Heart right ventricle (tissue), 16 donors: Measurements from ENCODE around the gene BABAM2. TPM values are rescaled to one million over a fixed set of nuclear protein-coding genes. Genes with fewer than 3 reads are reported as not detected.

ENCODE experiments used
- ATAC-seq, 8 donors: fragments of 200-7000 bp; cut with Tn5 transposase; one replicate each; pipeline ENCODE4 v1.9.1; 2020; ENCODE audit warnings: mild to moderate bottlenecking in 8 of 8, moderate library complexity in 8 of 8, moderate number of reproducible peaks in 1 of 8
- DNase-seq, 2 donors: peaks; one replicate each; pipeline ENCODE4 v3.0.0-alpha.2; 2020
- H3K27ac ChIP-seq, 10 donors: fragments of 200-600 bp; sonication (generic) in 2 of 10; one replicate each; pipeline versions ENCODE4 v1.5.0 to v1.8.0; 2020 to 2022; ENCODE audit warnings: mild to moderate bottlenecking in 3 of 10
- H3K27me3 ChIP-seq, 7 donors: fragments of 200-600 bp; one replicate each; pipeline ENCODE4 v1.8.0; 2021 to 2022; ENCODE audit warnings: mild to moderate bottlenecking in 2 of 7
- H3K36me3 ChIP-seq, 9 donors: fragments of 200-600 bp; sonication (generic) in 1 of 9; one replicate each; pipeline versions ENCODE4 v1.5.0 to v1.8.0; 2020 to 2022; ENCODE audit warnings: mild to moderate bottlenecking in 2 of 9
- H3K4me1 ChIP-seq, 9 donors: fragments of 200-600 bp; sonication (generic) in 1 of 9; one replicate each; pipeline versions ENCODE4 v1.5.0 to v1.8.0; 2020 to 2022; ENCODE audit warnings: mild to moderate bottlenecking in 4 of 9
- H3K4me3 ChIP-seq, 10 donors: fragments of 200-600 bp; sonication (generic) in 2 of 10; one replicate each; pipeline versions ENCODE4 v1.5.0 to v1.8.0; 2020 to 2022; ENCODE audit warnings: mild to moderate bottlenecking in 7 of 10, moderate library complexity in 2 of 10
- H3K9me3 ChIP-seq, 11 donors: fragments of 200-600 bp in 10 of 11; sonication (generic) in 2 of 11; one replicate each; pipeline versions ENCODE4 v1.5.0 to v1.8.0; 2013 to 2022; ENCODE audit warnings: mild to moderate bottlenecking in 2 of 11, control low read depth in 1 of 11, moderate library complexity in 1 of 11
- WGBS, 2 donors: extraction: QIAGEN DNeasy Blood & Tissue Kit; methylation state at CpG; one replicate each; pipeline ENCODE4 v1.1.7; 2013; ENCODE audit warnings: inconsistent platforms in 1 of 2; 5-methylcytosine and 5-hydroxymethylcytosine counted together
- intact Hi-C, 10 donors: fragments of 100-400 bp; cut with DNase I; formaldehyde crosslinking; loops; one replicate each; pipeline versions ENCODE4 v1.11.1 to v1.14.2; 2022
- polyA plus RNA-seq, 2 donors: library from polyadenylated mRNA; stranded (reverse); fragments of 200-250 nt; gene quantifications; one replicate each; pipeline ENCODE4 v1.2.3, GENCODE V29; 2013
- total RNA-seq, 10 donors: library from RNA; stranded (reverse); fragmentation: NEBNext Ultra II Directional in 3 of 10; extraction: Animal tissue kit (Norgen Biotek cat#: 25700) in 3 of 10; gene quantifications; one replicate each; pipeline versions ENCODE4 v1.2.1 to v1.2.4, GENCODE V29; 2021 to 2023
- TF ChIP-seq, protein P1 (sequence below), 9 donors: fragments of 200-600 bp; sonication (generic) in 2 of 9; IDR thresholded peaks; one replicate each; pipeline versions ENCODE4 v1.5.0 to v1.8.0; 2021 to 2022; ENCODE audit warnings: antibody characterized with exemption in 9 of 9, mild to moderate bottlenecking in 5 of 9, moderate library complexity in 1 of 9
- donor health status: Arrhythmogenic right ventricular cardiomyopathy.
- donor health status: ischemic (EF 13 %, LVEDD 7.1; RV severe dilation, severe dysfunction).
- donor health status: healthy with polysubstance abuse.
- donor health status: DM: no; HTN: yes; CAD: no.
- donor health status: DM: no; HTN: no; CAD: no.
- donor health status: ischemic (EF 25% LVEDD 6.9; RV normal size, moderate dysfunction).
- donor health status: ischemic (EF 25% LVEDD 5.7; RV mildly dilated, moderate dysfunction).
- donor health status: healthy.
- donor health status: DM: yes; HTN: yes; CAD: no.
- donor health status: Ischemic cardiomyopathy.
- donor health status: ischemic (EF 35%, LVEDD 5.7; RV mildly dilated, moderate dysfunction).
- donor health status: nonischemic (EF 11% LVEDD 7.7; RV severe dilation, severe dysfunction).
- donor health status: DM: yes; HTN: yes; CAD: no.
- donor health status: PGD.
- donor health status: ischemic (EF 29% LVEDD 5.4; RV normal size, mild dysfunction).
- donor health status: nonischemic (EF 23%, LVEDD 6.1; RV moderate dilation, normal function).

BABAM2 gene
- total and polyA plus RNA-seq, 12 donors, result 13.3 to 83.4 (median 65.9) TPM

GRCh38 chr2:28052691-28053090 lies 162.2 kb downstream of the BABAM2 start:
- Histone ChIP-seq H3K4me3 (no peak overlapping the region), H3K27ac (no peak overlapping the region), H3K9me3 (no peaks in the 10 kb centered on the region), H3K4me1 (peaks cover 0 to 17% (median 6%) of the 10 kb centered on the region in 9 donors), H3K36me3 (no peaks in the 10 kb centered on the region), H3K27me3 (no peaks in the 10 kb centered on the region)
- TF ChIP-seq, protein P1, sequence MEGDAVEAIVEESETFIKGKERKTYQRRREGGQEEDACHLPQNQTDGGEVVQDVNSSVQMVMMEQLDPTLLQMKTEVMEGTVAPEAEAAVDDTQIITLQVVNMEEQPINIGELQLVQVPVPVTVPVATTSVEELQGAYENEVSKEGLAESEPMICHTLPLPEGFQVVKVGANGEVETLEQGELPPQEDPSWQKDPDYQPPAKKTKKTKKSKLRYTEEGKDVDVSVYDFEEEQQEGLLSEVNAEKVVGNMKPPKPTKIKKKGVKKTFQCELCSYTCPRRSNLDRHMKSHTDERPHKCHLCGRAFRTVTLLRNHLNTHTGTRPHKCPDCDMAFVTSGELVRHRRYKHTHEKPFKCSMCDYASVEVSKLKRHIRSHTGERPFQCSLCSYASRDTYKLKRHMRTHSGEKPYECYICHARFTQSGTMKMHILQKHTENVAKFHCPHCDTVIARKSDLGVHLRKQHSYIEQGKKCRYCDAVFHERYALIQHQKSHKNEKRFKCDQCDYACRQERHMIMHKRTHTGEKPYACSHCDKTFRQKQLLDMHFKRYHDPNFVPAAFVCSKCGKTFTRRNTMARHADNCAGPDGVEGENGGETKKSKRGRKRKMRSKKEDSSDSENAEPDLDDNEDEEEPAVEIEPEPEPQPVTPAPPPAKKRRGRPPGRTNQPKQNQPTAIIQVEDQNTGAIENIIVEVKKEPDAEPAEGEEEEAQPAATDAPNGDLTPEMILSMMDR (IDR thresholded peaks at IDR 0.05), result no peak
- DNase-seq (no peak), ATAC-seq (no peak)
- WGBS, 2 donors, result 53 to 72% methylated on average over 1 of the region's 1 CpG
- intact Hi-C loops, result no loop called here

DNA sequence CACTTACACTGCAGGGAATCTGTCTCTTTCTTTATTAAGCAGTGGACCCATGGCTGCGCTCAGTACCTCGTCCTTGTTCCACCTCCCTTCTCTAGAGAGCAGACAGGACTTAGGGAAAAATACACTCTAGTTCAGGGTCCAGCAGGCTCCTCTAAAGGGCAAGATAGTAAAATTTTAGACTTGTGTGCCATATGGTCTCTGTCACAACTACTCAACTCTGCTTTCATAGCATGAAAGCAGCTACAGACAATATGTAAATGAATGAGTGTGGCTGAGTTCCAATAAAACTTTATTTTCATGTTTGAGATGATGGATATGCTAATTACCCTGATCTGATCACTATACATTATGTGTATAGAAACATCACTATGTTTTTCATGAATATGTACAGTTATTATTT lies 163.1 kb downstream of the BABAM2 start:
- Histone ChIP-seq H3K36me3 (no peaks in the 10 kb centered on the region), H3K27me3 (no peaks in the 10 kb centered on the region), H3K4me3 (no peak overlapping the region), H3K4me1 (peaks cover 0 to 8% (median 0%) of the 10 kb centered on the region in 9 donors), H3K9me3 (no peaks in the 10 kb centered on the region), H3K27ac (no peak overlapping the region)
- intact Hi-C loops, result no loop called here
- WGBS, 2 donors, result 70 to 77% methylated on average over 2 of the region's 2 CpGs
- ATAC-seq (no peak), DNase-seq (no peak)
- TF ChIP-seq, protein P1 (IDR thresholded peaks at IDR 0.05), result no peak

DNA sequence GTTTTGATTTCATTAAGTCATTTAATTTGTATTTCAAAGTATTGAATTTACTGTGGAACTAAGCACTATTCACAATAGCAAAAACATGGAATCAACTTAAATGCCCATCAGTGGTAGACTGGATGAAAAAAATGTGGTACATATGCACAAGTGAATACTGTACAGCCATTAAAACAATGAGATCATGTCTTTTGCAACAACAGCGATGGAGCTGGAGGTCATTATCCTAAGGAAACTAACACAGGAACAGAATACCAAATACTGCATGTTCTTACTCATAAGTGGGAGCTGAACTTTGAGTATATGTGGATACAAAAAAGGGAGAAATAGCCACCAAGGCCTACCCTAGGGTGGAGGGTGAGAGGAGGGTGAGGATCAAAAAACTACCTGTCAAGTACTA lies 164.4 kb downstream of the BABAM2 start:
- 97% methylated on average over 1 of the region's 1 CpG for WGBS, 2 donors
- no peak for DNase-seq
- H3K27me3 ChIP-seq, result no peaks in the 10 kb centered on the region
- H3K4me3 ChIP-seq, result no peak overlapping the region
- no peaks in the 10 kb centered on the region for H3K36me3 ChIP-seq
- H3K9me3 ChIP-seq, result no peaks in the 10 kb centered on the region
- ATAC-seq, result no peak
- no peak overlapping the region for H3K27ac ChIP-seq
- intact Hi-C loops, result no loop called here
- H3K4me1 ChIP-seq, result peaks cover 0 to 8% (median 0%) of the 10 kb centered on the region in 9 donors
- TF ChIP-seq, protein P1 (IDR thresholded peaks at IDR 0.05), result no peak

DNA sequence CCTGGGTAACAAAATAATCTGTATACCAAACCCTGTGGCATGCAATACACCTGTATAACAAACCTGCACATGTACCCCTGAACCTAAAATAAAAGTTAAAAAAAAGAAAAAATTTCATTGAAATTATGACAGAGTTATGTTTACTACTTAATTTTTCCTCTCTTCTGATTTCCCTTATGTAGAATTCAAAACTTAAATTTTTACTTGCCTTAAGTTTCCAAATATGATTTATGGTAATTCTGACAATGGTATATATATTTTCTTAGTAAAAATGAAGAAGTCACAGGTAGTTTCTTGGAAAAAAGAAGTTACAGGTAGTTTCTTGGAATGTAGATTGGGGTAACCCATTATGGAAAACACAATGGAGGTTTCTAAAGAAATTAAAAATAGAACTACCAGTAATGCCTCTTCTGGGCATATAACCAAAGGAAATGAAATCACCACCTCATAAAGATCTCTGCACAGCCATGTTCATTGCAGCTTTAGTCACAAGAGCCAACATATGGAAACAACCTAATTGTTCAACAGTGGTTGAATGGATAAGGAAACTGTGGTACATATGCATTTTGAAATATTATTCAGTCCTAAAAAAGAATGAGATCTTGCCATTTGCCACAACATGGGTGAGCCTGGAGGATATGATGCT lies 164.9 kb downstream of the BABAM2 start:
- Histone ChIP-seq H3K27me3 (no peaks in the 10 kb centered on the region), H3K4me1 (peaks cover 0 to 8% (median 0%) of the 10 kb centered on the region in 9 donors), H3K4me3 (no peak overlapping the region), H3K36me3 (no peaks in the 10 kb centered on the region), H3K9me3 (peaks cover 0 to 5% (median 0%) of the 10 kb centered on the region in 11 donors), H3K27ac (no peak overlapping the region)
- ATAC-seq (no peak), DNase-seq (no peak)
- TF ChIP-seq, protein P1 (IDR thresholded peaks at IDR 0.05), result no peak
- intact Hi-C loops, result no loop called here
